ENCODE data around the gene ANXA2. TPM values are rescaled to one million over a fixed set of nuclear protein-coding genes. Genes with fewer than 3 reads are reported as not detected.
"Not testable (repeated sequence)": the region's sequence is repeated elsewhere in the genome, so short reads cannot be mapped to it uniquely, and the experiment has no call there.

ANXA2 gene
- total and polyA plus RNA-seq, 2 donors from 2014 or later = 383 to 867 TPM

- FAIRE-seq = no peak
- no peak for DNase-seq
- Histone ChIP-seq H3K9me3 (ENCODE audit: control insufficient read depth in 2 of 3, insufficient read depth in 1 of 3, low read length in 3 of 3) (no peaks in the 10 kb centered on the region), H3K9ac (ENCODE audit: low read length in 3 of 3) (no peak overlapping the region), H3K36me3 (ENCODE audit: control insufficient read depth in 2 of 3, insufficient read depth in 3 of 3, low read length in 3 of 3) (no peaks in the 10 kb centered on the region), H3K4me3 (ENCODE audit: low read length in 3 of 3) (no peak overlapping the region), H3K27me3 (ENCODE audit: control insufficient read depth, insufficient read depth, low read length) (no peaks in the 10 kb centered on the region), H3K4me1 (ENCODE audit: control insufficient read depth in 2 of 3, insufficient read depth in 2 of 3, low read depth in 1 of 3, low read length in 3 of 3) (peaks cover 0 to 3% (median 2%) of the 10 kb centered on the region in 3 donors), H3K27ac (ENCODE audit: low read depth in 2 of 2, low read length in 2 of 2) (no peak overlapping the region)
- intact Hi-C loops (cut with DNase I) = no loop called here
- no peak for TF ChIP-seq CTCF (IDR thresholded peaks at IDR 0.05; ENCODE audit: borderline replicate concordance, extremely low read depth, insufficient read depth)
Observed at GRCh38 chr15:60405399-60405798, 7.6 kb upstream of the ANXA2 start.

GRCh38 chr15:60404351-60404750 lies 6.6 kb upstream of the ANXA2 start:
- intact Hi-C loops (cut with DNase I); H3K27me3 ChIP-seq (ENCODE audit: control insufficient read depth, insufficient read depth, low read length); FAIRE-seq: not testable (repeated sequence)

GRCh38 chr15:60400944-60401343 lies 3.2 kb upstream of the ANXA2 start:
- no peak overlapping the region for H3K9ac ChIP-seq (ENCODE audit: low read length in 3 of 3)
- peaks cover 2 to 7% (median 6%) of the 10 kb centered on the region in 3 donors for H3K4me1 ChIP-seq (ENCODE audit: control insufficient read depth in 2 of 3, insufficient read depth in 2 of 3, low read depth in 1 of 3, low read length in 3 of 3)
- H3K27ac ChIP-seq (ENCODE audit: low read depth in 2 of 2, low read length in 2 of 2) = no peak overlapping the region
- no peaks in the 10 kb centered on the region for H3K27me3 ChIP-seq (ENCODE audit: control insufficient read depth, insufficient read depth, low read length)
- TF ChIP-seq CTCF (IDR thresholded peaks at IDR 0.05; ENCODE audit: borderline replicate concordance, extremely low read depth, insufficient read depth) = no peak
- no peak overlapping the region for H3K4me3 ChIP-seq (ENCODE audit: low read length in 3 of 3)
- H3K9me3 ChIP-seq (ENCODE audit: control insufficient read depth in 2 of 3, insufficient read depth in 1 of 3, low read length in 3 of 3) = no peaks in the 10 kb centered on the region
- FAIRE-seq (no peak), DNase-seq (no peak)
- intact Hi-C loops (cut with DNase I) = no loop called here
- no peaks in the 10 kb centered on the region for H3K36me3 ChIP-seq (ENCODE audit: control insufficient read depth in 2 of 3, insufficient read depth in 3 of 3, low read length in 3 of 3)

More at GRCh38 chr15:60404351-60404750, 6.6 kb upstream of the ANXA2 start:
- H3K9me3 ChIP-seq (ENCODE audit: control insufficient read depth in 2 of 3, insufficient read depth in 1 of 3, low read length in 3 of 3); DNase-seq; H3K4me1 ChIP-seq (ENCODE audit: control insufficient read depth in 2 of 3, insufficient read depth in 2 of 3, low read depth in 1 of 3, low read length in 3 of 3); H3K4me3 ChIP-seq (ENCODE audit: low read length in 3 of 3); H3K36me3 ChIP-seq (ENCODE audit: control insufficient read depth in 2 of 3, insufficient read depth in 3 of 3, low read length in 3 of 3); H3K27ac ChIP-seq (ENCODE audit: low read depth in 2 of 2, low read length in 2 of 2); H3K9ac ChIP-seq (ENCODE audit: low read length in 3 of 3): not testable (repeated sequence)

GRCh38 chr15:60399931-60400330 lies 2.1 kb upstream of the ANXA2 start:
- Histone ChIP-seq H3K4me1 (ENCODE audit: control insufficient read depth in 2 of 3, insufficient read depth in 2 of 3, low read depth in 1 of 3, low read length in 3 of 3) (peaks cover 6 to 11% (median 6%) of the 10 kb centered on the region in 3 donors), H3K9ac (ENCODE audit: low read length in 3 of 3) (no peak overlapping the region), H3K4me3 (ENCODE audit: low read length in 3 of 3) (no peak overlapping the region), H3K9me3 (ENCODE audit: control insufficient read depth in 2 of 3, insufficient read depth in 1 of 3, low read length in 3 of 3) (no peaks in the 10 kb centered on the region), H3K27me3 (ENCODE audit: control insufficient read depth, insufficient read depth, low read length) (no peaks in the 10 kb centered on the region), H3K36me3 (ENCODE audit: control insufficient read depth in 2 of 3, insufficient read depth in 3 of 3, low read length in 3 of 3) (peaks cover 0 to 2% (median 0%) of the 10 kb centered on the region in 3 donors), H3K27ac (ENCODE audit: low read depth in 2 of 2, low read length in 2 of 2) (no peak overlapping the region)
- DNase-seq (no peak), FAIRE-seq (no peak)
- intact Hi-C loops (cut with DNase I) = no loop called here
- TF ChIP-seq CTCF (IDR thresholded peaks at IDR 0.05; ENCODE audit: borderline replicate concordance, extremely low read depth, insufficient read depth) = no peak
